HG02885 (cell line): ENCODE measurements around the gene ALG6.
"Not testable (repeated sequence)": the region's sequence is repeated elsewhere in the genome, so short reads cannot be mapped to it uniquely, and the experiment has no call there.

ENCODE experiments used
- ATAC-seq: cut with Tn5 transposase; IDR thresholded peaks from one replicate; pipeline ENCODE4 v1.9.1; 2021; ENCODE audit warnings: mild to moderate bottlenecking; ENCODE audit not compliant: unreplicated experiment, poor library complexity

Gene ALG6

DNA sequence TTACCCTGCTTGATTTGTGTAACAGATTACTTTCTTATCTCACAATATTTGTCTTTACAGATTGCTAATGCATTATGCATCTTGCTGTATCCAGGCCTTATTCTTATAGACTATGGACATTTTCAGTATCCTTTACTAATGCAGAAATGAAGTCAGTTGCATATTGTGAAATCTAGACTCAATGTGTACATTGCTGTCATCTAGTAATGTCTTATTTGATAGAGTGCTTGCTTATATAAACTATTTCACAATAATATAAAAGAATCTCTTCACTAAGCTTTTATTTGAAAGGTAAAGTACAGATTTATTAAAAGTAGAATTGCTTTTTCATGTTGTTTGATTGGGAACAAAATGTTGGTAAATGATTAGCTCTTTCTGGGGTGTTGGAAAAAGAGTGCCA lies 39.6 kb downstream of the ALG6 start:
- no peak for ATAC-seq

DNA sequence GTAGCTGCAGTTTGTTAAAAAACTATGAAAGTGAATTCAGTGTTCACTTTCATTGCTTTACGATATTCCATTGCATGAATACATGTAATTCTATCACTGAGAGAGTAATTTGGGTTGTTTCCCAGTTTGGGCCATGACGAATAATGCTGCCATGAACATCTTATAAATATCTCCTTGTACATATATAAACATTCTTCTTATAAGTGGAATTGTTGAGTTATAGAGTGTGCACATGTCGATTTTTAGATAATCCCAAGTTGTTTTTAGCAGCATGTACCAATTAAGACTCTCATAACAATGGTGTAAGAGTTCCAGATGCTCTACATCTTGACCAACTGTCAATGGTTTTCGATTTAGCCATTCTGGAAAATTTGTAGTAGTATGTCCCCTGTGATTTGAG lies 40.9 kb downstream of the ALG6 start:
- no peak for ATAC-seq

DNA sequence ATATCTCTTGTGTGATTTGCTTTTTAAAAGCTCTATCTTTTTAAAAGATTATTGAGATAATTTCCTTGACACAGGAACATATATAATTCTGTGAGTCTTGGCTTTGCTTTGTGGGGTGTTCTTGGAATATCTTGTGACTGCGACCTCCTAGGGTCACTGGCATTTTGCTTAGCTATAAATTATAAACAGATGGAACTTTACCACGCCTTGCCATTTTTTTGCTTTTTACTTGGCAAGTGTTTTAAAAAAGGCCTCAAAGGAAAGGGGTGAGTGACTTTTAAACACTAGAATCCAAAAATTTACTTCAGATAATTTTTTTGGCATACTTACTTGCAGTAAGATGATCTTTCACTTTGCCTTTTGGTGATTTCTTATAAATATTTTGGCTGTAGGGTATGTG lies 43.6 kb downstream of the ALG6 start:
- ATAC-seq = no peak

DNA sequence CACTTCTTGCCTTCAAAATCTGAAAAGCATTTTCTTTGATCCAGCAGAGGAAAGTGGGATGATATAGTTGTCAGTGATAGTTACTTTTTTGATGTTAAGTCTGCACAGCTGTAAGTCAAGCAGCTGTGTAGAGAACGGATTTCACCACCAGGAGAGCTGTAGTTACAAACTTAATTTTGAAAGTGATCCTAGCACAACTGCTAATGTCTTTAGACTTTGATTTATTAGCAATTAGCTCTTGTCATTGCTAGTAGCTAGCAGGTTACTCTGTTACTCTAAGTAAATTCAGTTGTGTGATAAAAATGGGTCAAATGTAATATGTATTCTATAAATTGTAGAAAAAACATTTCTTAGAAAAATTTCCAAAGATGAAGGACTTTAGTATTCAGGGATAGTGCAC lies 46.0 kb downstream of the ALG6 start:
- no peak for ATAC-seq

DNA sequence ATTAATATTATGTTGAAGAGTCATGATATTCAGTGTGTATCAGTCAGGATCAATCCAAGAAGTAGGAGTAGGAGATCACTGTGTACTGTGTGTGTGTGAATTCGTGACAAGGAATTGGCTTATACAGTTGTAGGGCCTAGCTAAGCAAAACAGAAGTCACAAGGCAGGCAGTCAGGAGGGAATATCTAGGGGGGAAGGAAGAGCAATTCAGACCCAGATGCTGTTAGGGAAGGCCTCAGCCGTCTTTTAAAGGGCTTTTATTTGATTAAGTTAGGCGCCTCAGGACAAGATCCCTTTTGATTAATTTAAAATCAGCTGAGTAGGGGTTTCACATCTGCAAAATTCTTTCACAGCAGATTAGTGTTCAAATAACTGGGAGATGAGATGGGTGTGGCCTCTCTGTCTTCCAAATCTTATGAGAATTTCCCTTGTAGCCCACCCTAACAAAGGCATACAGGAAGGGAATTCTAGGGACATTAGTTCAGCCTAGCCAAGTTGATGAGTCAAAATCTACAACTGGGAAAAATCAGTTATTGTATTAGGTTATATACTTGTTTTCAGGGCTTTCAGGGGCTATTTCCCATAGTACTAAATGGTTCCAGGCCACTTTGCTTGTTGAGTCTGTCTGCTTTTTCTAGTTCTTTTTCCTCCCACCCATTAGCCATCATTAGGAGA lies 47.4 kb downstream of the ALG6 start:
- ATAC-seq = no peak

DNA sequence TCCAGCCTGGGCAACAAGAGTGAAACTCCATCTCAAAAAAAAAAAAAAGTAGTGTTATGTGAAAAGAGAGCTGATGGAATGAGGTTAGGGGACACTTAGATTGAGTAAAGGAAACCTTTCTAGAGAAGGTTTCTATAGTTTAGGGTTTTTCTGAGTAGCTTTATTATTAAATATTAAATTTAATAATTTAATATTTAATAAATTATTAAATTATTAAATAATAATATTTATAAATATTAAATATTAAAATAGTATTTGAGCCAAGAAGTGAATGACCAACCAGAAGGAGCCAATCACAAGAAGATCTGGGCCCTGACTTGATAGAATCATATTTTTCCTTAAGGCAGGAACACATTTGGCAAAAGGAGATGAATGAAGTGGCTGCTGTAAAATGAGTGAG lies 50.7 kb downstream of the ALG6 start:
- no peak for ATAC-seq

DNA sequence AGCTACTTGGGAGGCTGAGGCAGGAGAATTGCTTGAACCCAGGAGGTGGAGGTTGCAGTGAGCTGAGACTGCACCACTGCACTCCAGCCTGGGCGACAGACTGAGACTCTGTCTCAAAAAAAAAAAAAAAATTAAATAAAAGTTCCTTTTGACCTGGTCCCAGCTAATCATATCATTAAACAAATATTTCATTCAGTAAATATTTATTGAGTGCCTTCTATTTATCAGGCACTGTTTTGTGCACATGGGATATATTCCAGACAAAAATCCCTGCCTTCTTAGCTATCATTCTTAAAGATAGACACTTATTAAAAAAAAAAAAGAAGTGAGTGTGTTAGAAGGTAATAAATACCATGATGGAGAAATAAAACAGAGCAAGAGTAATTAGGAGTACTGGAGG lies 53.3 kb downstream of the ALG6 start:
- not testable (repeated sequence) for ATAC-seq

DNA sequence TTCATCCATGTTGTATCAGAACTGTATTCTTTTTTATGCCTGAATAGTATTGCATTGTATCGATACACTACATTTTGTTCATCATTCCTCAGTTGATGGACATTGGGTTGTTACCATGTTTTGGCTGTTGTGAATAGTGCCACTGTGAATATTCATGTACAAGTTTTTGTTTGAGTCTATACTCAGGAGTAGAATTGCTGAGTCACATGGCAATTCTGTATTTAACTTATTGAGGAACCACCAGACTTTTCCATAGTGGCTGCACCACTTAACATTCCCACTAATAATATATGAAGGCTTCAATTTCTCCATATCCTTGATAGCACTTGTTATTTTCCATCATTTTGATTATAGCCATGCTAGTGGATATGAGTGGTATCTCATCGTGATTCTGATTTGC lies 56.2 kb downstream of the ALG6 start:
- ATAC-seq = no peak

DNA sequence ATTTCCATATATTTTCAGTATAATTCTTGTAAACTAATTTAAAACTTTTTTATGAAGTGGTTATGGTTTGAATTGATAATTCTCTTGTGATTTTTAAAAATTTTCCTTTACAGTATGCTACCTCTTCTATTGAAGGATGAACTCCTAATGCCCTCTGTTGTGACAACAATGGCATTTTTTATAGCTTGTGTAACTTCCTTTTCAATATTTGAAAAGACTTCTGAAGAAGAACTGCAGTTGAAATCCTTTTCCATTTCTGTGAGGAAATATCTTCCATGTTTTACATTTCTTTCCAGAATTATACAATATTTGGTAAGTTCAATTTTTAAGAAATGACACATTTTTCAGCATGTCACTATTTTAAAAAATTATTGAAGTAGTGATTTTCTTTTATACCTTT lies 61.4 kb downstream of the ALG6 start:
- ATAC-seq = no peak

DNA sequence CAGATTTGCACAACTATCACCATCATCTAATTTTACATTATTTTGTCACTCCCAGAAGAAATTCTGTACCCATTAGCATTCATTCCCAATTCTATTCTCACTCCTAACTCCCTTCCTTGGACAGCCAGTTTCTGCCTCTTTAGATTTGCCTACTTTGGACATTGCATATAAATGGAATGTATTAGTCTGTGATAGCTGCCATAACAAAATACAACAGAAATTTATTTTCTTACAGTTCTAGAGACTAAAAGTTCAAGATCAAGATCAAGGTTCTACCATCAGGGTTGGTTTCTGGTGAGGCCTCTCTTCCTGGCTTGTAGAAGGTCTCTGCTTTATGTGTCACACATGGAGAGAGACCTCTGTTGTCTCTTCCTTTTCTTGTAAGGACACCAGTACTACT lies 61.9 kb downstream of the ALG6 start:
- ATAC-seq = no peak

DNA sequence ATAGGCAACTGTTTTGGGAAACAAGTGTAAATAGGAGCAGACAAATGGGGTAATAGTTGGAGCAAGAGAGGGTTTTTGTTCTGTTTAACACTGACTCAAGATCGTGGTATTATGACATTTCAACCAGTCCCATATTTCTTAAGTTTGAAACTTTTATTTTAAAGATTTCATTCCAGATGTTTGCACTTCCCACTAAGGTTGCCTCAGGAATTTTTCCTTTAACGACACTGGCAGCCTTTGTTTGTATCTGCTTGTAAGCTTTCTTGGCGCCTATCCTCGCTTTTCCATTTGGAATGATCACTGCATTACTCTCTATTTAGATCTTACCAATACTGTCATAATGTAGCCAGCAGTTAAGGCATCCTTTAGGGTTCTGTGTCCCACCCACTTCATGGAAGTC lies 67.7 kb downstream of the ALG6 start:
- no peak for ATAC-seq

DNA sequence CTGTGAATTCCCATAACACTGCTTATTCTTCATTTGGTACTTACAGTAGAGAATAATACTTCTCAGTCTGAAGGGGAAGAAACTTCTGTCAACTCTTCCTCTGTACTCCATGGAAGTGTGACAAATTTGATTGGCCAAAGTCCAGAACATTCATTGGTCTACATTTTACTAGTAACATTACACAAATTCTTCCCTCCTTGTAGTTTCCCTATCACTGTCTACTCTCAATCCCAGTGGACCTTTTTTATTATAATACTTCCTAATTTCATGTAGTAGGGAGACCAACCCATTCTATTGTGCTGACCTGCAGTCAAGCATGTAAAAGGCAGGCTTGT lies 74.7 kb downstream of the ALG6 start:
- ATAC-seq = no peak

DNA sequence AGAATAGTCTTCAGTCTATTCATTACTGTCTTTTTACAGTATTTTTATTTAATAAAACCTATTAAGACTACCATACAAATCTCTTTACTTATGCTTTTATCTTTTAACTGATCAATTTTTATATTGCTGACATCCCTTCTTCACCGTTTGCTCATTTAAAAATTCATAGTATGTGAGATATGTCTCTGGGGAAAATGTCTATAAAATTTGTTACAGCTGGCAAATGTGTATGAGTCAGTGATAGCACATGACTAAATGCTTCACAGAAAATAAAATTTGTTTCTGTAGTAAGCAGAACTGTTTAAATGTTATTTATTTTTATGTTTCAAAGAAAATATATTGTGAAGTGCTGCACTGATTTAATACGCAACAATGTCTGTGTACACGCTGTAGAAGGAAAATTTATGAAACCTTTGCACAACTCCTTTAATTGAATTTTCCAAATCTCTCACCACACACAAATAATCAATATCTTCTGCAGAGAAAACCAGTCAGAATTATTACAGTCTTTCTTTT lies 81.4 kb downstream of the ALG6 start:
- ATAC-seq = no peak

DNA sequence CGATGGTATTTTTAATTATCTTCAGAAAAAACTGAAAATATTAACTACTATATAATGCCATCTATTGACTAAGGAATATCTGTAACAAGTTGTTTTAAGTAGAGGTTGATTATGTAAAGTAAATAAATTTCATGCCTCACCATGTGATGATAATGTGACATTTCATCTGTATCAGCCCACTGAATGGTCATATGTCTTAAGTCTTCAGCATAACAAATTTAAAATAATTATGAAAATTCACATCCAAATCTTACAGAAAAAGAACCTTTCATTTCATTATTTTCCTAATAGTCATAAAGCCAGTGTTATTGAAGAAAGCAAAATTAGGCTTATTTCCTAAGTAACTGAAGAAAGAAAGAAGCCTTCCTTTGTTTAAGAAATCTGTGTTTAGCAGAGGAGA lies 83.0 kb downstream of the ALG6 start:
- ATAC-seq = no peak

DNA sequence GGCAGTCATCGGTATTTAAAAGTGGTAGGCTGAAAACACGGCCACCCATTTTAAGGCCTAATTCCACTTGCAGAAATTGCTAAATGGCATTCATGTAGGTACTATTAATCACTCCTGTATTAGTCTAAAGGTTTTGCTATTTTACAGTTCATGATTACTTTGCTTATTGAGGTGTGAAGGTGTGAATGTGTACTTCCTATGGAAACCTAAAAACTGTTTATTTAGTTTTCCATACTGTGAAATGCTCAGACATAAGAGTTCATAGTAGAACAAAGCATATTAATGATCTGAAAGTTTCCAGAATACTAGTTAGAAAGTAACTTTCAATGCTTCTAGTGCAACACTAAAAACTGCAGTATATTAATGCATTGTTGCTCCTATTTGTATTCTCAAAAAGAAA lies 85.8 kb downstream of the ALG6 start:
- ATAC-seq = no peak

DNA sequence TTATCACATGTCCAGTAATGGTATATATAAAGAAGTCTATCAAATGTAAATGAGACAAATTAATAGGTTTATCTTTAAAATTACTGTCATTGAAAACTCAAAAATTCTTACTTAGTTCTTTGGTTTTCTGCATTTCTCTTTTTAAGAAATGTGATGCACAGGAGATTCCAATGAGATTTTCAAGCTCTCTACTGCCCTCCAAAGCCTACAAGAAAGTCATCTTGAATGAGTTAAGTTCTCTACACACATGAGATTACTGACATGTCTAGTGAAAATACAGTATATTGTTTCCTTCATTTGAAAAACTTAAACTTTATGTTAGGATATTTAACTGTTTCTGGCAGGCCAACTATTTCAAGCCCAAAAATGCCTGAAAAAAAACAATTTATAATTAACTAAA lies 86.8 kb downstream of the ALG6 start:
- ATAC-seq = no peak

DNA sequence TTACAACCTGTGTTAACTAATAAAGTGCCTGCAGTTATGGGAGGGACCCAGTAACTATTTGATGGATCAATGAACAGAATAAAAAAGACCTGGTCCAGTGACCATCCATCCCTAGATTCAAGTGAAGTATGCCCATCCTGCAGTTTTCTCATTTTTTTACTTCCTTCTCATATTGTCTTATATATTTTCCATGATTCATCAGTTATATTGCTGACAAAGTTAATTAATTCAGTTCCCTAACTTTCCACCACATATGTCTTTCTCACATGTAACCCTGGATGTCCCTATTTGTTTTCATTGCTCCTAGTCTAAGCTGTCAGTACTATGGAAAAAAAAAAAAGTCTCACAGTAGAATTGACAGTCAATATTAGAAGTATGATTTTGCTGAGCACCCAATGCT lies 91.3 kb downstream of the ALG6 start:
- no peak for ATAC-seq

DNA sequence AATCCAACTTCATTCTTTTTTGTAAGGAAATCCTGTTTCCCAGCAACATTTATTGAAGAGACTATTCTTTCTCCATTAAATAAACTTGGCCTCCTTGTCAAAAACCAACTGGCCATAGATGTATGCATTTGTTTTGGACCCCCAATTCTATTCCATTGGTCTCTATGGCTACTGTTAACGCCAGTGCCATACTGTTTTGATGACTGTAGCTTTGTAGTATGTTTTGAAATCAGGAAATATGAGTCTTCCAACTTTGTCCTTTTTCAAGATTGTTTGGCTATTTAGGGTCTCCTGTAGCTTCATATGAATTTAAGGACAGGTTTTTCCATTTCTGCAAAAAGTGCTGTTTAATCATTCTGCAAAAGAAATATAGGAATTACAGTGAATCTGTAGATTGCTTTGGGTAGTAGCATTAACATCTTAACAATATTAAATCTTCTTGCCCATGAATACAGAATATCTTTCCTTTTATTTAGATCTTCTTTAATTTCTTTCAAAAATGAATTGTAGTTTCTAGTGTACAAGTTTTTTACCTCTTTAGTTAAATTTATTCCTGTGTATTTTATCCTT lies 94.3 kb downstream of the ALG6 start:
- ATAC-seq = no peak

DNA sequence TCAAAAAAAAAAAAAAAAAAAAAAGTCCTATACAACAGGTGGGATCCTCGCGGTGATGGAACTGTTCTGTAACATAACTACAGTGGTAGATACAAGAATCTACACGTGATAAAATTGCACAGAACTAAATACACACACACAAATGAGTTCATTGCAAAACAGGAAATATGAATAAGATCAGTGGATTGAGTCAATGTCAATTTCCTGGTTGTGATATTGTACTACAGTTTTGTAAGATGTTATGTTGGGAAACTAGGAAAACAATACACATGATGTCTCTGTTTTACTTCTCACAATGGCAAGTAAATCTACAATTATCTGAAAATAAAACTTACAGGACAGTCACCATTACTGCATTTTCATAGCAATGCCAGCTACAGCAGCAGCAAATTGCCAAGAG lies 95.8 kb downstream of the ALG6 start:
- no peak for ATAC-seq

DNA sequence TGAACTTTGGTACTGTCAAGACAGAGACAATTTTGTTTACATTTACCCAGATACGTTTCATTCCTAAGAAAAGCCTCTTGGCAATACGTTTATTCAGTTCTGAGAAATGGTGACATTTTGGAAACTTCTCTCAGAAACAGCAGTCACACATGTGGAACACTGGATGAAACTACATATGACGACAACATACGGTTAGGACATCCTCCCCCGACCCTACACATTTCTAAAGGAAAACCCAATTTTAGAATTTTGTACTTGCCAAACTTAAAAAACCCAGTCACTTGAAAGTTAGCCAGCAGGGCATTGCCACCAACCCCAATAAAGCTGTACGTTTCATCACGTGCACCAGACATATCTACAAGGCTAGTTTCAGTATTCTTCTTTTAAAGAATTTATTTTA lies 98.8 kb downstream of the ALG6 start:
- no peak for ATAC-seq

DNA sequence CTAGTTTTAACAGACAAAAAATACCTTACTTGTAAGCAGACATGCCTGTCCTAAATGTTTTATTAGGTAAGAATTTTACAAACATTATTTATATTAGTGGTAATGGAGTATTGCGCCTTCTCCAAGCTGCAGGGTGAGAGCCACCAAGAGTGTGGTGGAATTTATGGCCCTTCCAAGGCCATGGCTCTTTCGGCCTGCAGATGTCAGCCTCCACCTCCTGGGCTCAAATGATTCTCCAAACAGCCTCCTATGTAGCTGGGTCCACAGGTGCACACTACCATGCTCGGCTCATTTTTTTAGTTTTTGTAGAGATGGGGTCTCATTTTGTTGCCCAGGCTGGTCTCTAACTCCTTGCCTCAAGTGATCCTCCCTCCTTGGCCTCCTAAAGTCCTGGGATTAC lies 99.3 kb downstream of the ALG6 start:
- ATAC-seq = no peak

DNA sequence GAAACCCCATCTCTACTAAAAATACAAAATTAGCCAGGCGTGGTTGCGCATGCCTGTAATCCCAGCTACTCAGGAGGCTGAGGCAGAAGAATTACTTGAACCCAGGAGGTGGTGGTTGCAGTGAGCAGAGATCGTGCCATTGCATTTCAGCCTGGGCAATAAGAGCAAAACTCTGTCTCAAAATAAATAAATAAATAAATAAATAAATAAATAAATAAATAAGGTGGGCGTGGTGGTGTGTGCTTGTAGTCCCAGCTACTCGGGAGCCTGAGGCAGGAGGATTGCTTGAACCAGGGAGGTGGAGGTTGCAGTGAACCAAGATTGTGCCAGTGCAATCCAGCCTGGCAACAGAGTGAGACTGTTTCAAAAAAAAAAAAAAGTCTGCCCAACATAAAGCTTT lies 101.3 kb downstream of the ALG6 start:
- not testable (repeated sequence) for ATAC-seq

DNA sequence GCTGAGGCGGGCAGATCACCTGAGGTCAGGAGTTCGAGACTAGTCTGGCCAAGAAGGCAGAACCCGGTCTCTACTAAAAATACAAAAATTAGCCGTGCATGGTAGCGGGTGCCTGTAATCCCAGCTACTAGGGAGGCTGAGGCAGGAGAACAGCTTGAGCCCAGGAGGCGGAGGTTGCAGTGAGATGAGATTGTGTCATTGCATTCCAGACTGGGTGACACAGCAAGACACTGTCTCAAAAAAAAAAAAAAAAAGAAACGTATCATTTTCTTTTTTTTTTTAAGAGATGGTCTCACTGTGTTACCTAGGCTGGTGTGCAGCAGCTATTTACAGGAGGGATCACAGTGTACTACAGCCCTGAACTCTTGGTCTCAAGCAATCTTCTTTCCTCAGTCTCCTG lies 108.3 kb downstream of the ALG6 start:
- no peak for ATAC-seq
